ENCODE measurements around the gene OXGR1.
"Not testable (repeated sequence)": the region's sequence is repeated elsewhere in the genome, so short reads cannot be mapped to it uniquely, and the experiment has no call there.

The OXGR1 gene

GRCh38 chr13:97005625-97006262, 11.5 kb upstream of the OXGR1 start:
- no peak for DNase-seq (ENCODE audit: low read depth, low spot score)

GRCh38 chr13:97004886-97005285, 10.6 kb upstream of the OXGR1 start:
- no peak for DNase-seq (ENCODE audit: low read depth, low spot score)

- DNase-seq (ENCODE audit: low read depth, low spot score), result no peak
These were observed 10.0 kb upstream of the OXGR1 start for GRCh38 chr13:97004096-97004876.

GRCh38 chr13:97003071-97003470, 8.8 kb upstream of the OXGR1 start:
- DNase-seq (ENCODE audit: low read depth, low spot score), result no peak

- no peak for DNase-seq (ENCODE audit: low read depth, low spot score)
These were observed 8.3 kb upstream of the OXGR1 start for GRCh38 chr13:97002581-97002980.

DNA sequence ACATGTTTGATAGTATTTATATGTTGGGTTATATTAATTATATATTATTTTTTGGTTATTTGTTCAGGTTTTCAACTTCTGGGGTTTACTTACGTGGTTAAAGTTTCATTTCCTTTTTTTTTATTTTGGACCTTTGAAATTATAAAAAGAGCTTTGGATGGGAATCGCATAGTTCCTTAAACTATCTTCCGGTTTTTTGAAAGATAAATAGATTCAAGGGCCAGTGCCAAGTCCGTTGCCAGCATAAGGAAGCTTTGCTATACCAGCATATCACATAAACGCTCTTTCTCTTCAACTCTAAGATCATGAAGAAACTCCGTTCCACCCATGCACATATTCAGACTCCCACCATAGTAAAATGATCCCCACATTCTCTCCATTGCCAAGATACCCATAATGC, 7.4 kb upstream of the OXGR1 start:
- DNase-seq (ENCODE audit: low read depth, low spot score), result no peak

- no peak for DNase-seq (ENCODE audit: low read depth, low spot score)
These were observed 6.1 kb upstream of the OXGR1 start for GRCh38 chr13:97000295-97000925.

GRCh38 chr13:96999091-96999490, 4.8 kb upstream of the OXGR1 start:
- DNase-seq (ENCODE audit: low read depth, low spot score), result no peak

- no peak for DNase-seq (ENCODE audit: low read depth, low spot score)
These were observed 3.8 kb upstream of the OXGR1 start for GRCh38 chr13:96998051-96998450.

DNA sequence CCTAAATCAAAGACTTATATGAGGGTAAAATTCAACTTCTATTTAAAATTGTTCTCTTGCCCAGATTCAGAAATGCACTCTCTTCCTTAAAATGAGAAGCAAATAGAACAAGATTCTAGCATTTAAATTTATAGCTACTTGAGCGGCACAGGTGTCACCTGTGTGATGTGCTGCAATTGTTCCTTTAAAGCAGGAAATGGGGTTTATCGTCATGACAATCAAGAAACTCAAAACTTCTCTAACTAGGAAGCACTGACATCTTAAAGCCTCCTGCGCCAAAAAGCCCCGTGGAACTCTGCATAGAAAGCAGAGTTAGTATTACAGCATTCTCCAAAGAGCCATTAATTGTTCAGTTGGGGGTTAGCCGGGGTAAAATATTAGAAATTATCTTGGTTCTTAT, 2.6 kb upstream of the OXGR1 start:
- no peak for DNase-seq (ENCODE audit: low read depth, low spot score)

DNA sequence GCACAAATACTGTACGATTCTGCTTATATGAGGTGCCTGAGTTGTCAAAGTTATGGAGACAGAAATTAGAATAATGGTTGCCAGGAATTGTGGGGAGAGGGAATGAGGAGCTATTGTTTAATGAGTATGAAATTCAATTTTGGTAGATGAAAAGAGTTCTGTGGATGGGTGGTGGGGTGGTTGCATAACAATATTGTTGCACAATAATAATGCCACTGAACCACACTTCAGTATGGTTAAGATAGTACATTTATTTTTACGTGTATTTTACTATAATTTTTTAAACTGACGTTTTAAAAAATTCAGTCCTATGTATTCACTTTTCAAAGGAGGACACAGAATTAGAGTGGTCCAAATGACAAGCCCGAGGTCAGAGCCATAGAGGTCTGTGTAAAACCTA, 1.8 kb upstream of the OXGR1 start:
- no peak for DNase-seq (ENCODE audit: low read depth, low spot score)

DNA sequence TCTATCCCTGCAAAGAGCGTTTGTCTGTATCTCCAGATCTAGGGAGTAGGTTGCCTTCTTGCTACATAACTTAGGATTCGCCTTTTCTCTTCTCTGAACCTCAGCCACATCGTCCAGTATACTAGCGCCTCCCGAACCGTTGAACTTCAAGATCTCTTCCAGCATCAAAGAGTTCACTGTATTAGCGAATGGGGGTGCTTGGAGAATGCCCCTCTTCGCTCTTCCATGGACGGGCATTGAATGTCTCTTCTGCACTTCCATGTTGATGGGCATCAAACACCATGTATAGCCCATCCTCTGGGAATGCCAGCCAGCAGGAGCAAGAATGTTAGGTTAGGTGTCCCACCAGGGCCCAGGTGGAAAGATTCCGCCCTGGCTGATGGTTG, 575 bp upstream of the OXGR1 start:
- no peak for DNase-seq (ENCODE audit: low read depth, low spot score)

- no peak for DNase-seq (ENCODE audit: low read depth, low spot score)
These were observed 651 bp downstream of the OXGR1 start for GRCh38 chr13:96993634-96994016.

GRCh38 chr13:96992633-96993032, 1.6 kb downstream of the OXGR1 start:
- no peak for DNase-seq (ENCODE audit: low read depth, low spot score)

- no peak for DNase-seq (ENCODE audit: low read depth, low spot score)
These were observed 3.2 kb downstream of the OXGR1 start for GRCh38 chr13:96991072-96991471.

DNA sequence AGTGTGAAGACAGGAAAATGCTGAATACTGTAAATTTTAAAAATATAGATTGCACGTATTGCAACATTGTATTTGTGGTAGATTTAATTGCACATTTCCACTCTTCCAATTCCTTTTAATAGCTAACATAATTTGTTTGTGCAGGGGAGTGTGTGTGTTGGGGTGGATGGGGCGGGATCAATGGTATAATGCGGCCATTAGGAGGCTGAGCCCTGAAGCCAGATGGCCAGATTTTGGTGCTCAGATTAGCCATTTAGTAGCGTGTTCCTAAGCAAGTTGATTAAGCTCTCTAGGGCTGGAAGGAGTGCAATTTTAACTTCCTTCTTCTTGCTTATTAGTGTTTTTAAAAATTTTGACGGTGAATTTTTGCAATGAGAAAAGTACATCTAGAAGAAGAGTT, 5.8 kb downstream of the OXGR1 start:
- DNase-seq (ENCODE audit: low read depth, low spot score), result no peak

GRCh38 chr13:96984051-96984508, 10.2 kb downstream of the OXGR1 start:
- DNase-seq (ENCODE audit: low read depth, low spot score), result no peak

DNA sequence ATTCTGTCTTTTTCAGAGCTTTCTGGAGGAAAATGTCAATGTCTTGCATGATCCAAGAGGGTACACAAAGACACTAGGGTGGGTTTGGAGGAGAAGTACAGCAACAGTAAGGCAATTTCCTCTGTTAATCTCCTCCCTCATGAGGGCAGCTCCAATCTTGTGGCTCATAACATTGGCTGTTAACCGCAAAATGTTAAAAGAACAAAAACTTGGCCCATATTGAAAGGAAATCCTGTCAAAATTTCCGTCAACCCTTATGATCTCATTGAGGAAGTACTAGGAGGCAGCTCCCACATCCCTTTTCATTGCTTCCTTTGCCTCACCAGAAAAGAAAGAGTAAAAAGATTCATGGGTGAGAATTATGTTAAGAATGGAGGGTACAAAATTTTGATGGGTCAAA, 11.6 kb downstream of the OXGR1 start:
- DNase-seq (ENCODE audit: low read depth, low spot score), result no peak

- DNase-seq (ENCODE audit: low read depth, low spot score), result not testable (repeated sequence)
These were observed 14.4 kb downstream of the OXGR1 start for GRCh38 chr13:96979861-96980260.

DNA sequence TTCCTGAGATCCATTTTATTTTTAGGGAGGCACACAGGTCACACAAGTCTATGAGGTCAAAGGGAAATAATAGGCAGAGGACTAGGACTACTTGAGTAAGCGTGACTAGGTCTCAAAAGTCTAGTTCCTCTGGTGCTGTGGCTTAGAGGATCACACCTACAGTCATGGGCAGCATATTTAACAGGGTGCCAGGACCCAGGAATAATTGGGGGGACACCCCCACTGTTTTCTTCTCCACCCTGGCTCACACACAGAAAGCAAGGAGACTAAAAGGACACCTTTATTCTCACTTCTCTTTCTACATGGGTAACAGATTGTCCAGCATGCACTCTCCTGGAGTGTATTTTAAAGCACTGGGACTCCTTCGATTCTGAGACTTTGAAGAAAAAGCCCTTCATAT, 26.2 kb downstream of the OXGR1 start:
- DNase-seq (ENCODE audit: low read depth, low spot score), result no peak

DNA sequence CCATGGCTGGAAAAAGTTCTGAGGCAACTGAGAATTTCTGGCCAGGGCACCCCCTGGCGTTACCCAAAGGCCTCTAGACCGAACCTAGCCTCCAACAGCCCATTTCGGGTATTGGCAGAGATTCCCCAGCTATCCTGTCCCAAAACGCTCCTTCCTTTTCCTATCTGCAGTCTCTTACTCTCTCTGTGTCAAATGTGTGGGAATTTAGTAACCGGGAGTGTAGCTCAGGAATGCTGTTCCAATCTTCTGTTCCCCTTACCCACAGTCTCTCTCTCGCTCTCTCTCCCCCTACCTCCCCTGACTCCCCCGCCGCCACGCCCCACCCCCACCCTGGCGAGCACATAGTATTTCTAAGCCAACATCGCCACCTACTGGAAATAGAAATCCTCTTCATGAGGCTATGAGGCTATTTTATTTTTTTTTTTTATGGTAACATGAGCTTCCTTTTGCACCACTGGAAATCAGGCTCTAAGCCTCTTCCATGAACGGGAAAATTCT, 27.0 kb downstream of the OXGR1 start:
- DNase-seq (ENCODE audit: low read depth, low spot score), result no peak

DNA sequence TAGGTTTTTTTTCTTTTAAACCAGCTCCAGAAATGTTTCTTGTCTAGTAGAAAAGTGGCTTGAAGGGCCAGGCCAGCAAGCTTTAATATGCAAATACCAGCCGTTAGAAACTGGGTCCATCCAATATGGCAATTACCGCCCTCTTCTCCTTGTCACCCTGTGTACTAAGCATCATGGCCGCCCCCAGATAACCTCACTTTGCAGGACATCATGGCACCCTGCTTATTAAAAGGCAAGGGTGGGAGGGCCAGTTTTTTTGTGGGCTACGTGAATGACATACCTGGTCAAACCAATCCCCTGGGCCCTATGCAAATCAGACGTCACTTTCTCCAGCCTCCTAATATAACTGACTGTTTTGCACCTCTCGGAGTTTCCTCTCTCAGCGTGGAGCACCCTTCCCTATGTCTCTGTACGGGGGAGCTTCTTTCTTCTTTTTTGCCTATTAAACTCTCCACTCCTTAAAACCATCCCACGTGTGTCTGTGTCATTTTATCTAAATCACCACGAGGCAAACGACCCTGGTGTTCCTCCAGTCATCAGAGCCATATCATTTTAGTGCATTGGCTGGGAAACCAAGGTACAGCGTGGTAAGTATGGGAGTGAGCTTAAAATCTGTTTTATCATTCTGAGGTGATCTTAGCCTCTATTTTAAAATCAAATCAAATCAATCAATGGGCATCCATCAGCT, 27.7 kb downstream of the OXGR1 start:
- no peak for DNase-seq (ENCODE audit: low read depth, low spot score)

Data from iPS DF 19.7 (cell line).